Tongue (tissue), 2 donors: Measurements from ENCODE around the gene CCDC61. TPM values are rescaled to one million over a fixed set of nuclear protein-coding genes. Genes with fewer than 3 reads are reported as not detected.

ENCODE experiments used
- DNase-seq: peaks from one replicate; pipeline ENCODE4 v3.0.0-alpha.2; 2015
- total RNA-seq: library from RNA; depleted of rRNA; stranded (reverse); fragments of >200 nt; gene quantifications from one replicate; pipeline ENCODE4 v1.2.3, GENCODE V29; 2014

Gene CCDC61
- total RNA-seq, result 13.7 TPM

- peak; percentile 100 for DNase-seq
Measured at GRCh38 chr19:45994998-45995714, at the start of gene CCDC61. TSS of gene CCDC61 (plus strand) at chr19:45995467. CDS start at chr19:46003019, 7,552 bp downstream.

GRCh38 chr19:45947926-45948325 lies 47.3 kb upstream of the CCDC61 start:
- no peak for DNase-seq

- DNase-seq, result no peak
Measured at GRCh38 chr19:45952341-45952685, 43.0 kb upstream of the CCDC61 start.

- peak; percentile 84 for DNase-seq
Measured at GRCh38 chr19:45952686-45953505, 42.4 kb upstream of the CCDC61 start.

- no peak for DNase-seq
Measured at GRCh38 chr19:45953676-45954075, 41.6 kb upstream of the CCDC61 start.

GRCh38 chr19:45954156-45954555 lies 41.1 kb upstream of the CCDC61 start:
- DNase-seq, result no peak

- DNase-seq, result no peak
Measured at GRCh38 chr19:45955905-45956608, 39.2 kb upstream of the CCDC61 start.

GRCh38 chr19:45958320-45958719 lies 36.9 kb upstream of the CCDC61 start:
- no peak for DNase-seq

- no peak for DNase-seq
Measured at GRCh38 chr19:45958769-45959516, 36.3 kb upstream of the CCDC61 start.

- no peak for DNase-seq
Measured at GRCh38 chr19:45959517-45960025, 35.7 kb upstream of the CCDC61 start.

- DNase-seq, result no peak
Measured at GRCh38 chr19:45960595-45961235, 34.6 kb upstream of the CCDC61 start.

GRCh38 chr19:45962021-45962420 lies 33.2 kb upstream of the CCDC61 start:
- no peak for DNase-seq

- DNase-seq, result no peak
Measured at GRCh38 chr19:45967246-45967645, 28.0 kb upstream of the CCDC61 start.

- no peak for DNase-seq
Measured at GRCh38 chr19:45968626-45969025, 26.6 kb upstream of the CCDC61 start.

GRCh38 chr19:45969676-45970075 lies 25.6 kb upstream of the CCDC61 start:
- DNase-seq, result no peak

GRCh38 chr19:45971260-45971902 lies 23.9 kb upstream of the CCDC61 start:
- no peak for DNase-seq

GRCh38 chr19:45972081-45972946 lies 23.0 kb upstream of the CCDC61 start:
- no peak for DNase-seq

GRCh38 chr19:45972947-45973540 lies 22.2 kb upstream of the CCDC61 start:
- no peak for DNase-seq

- DNase-seq, result peak; percentile 49
Measured at GRCh38 chr19:45973553-45974338, 21.5 kb upstream of the CCDC61 start, which contains the start of gene NOVA2. TSS of gene NOVA2 (minus strand) at chr19:45973865. CDS start at chr19:45973351, 514 bp downstream.
